SK-N-SH (cell line): ENCODE data around the gene STK32A.

Source experiments
- CTCF ChIP-seq: fragments of 200-600 bp; sonication (generic); IDR thresholded peaks from 2 replicates; pipeline ENCODE4 v1.6.1; 2017; ENCODE audit warnings: antibody characterized with exemption, mild to moderate bottlenecking, moderate library complexity
- EP300 ChIP-seq, 2 experiments: IDR thresholded peaks; 2 replicates each; pipeline versions ENCODE4 v1.4.0 to v1.6.1; 2012; ENCODE audit warnings: borderline replicate concordance in 1 of 2, low read depth in 1 of 2, low read length in 1 of 2
- IRF3 ChIP-seq: fragments of 150-350 bp; IDR thresholded peaks from 2 replicates; pipeline ENCODE4 v1.6.1; 2016; ENCODE audit warnings: mild to moderate bottlenecking, low read depth, low read length
- MAX ChIP-seq: IDR thresholded peaks from 2 replicates; pipeline ENCODE4 v1.4.0; 2012; ENCODE audit warnings: low read depth
- NFIC ChIP-seq: IDR thresholded peaks from 2 replicates; pipeline ENCODE4 v1.4.0; 2012; ENCODE audit warnings: borderline replicate concordance
- PBX3 ChIP-seq: IDR thresholded peaks from 2 replicates; pipeline ENCODE4; 2012
- POLR2AphosphoS5 ChIP-seq: IDR thresholded peaks from 2 replicates; pipeline ENCODE4 v1.6.1; 2012; ENCODE audit warnings: low read depth, low read length
- RFX5 ChIP-seq: IDR thresholded peaks from 2 replicates; pipeline ENCODE4 v1.6.1; 2012; ENCODE audit warnings: mild to moderate bottlenecking, improper control_type of control experiment, low read length
- SIN3A ChIP-seq: IDR thresholded peaks from 2 replicates; pipeline ENCODE4 v1.6.1; 2012; ENCODE audit warnings: low read depth, mild to moderate bottlenecking, low read length, moderate library complexity, borderline replicate concordance
- TAF1 ChIP-seq: IDR thresholded peaks from 2 replicates; pipeline ENCODE4 v1.6.1; 2012; ENCODE audit warnings: low read depth, mild to moderate bottlenecking, low read length, moderate library complexity, borderline replicate concordance
- USF2 ChIP-seq: fragments of 150-350 bp; IDR thresholded peaks from 2 replicates; pipeline ENCODE4 v1.6.1; 2017; ENCODE audit warnings: antibody characterized with exemption, low read length, low read depth, borderline replicate concordance

GRCh38 chr5:147267082-147267832, 32.4 kb downstream of the STK32A start:
- no peak for TF ChIP-seq TAF1
- no peak for TF ChIP-seq MAX
- TF ChIP-seq PBX3: no peak
- no peak for TF ChIP-seq IRF3
- TF ChIP-seq RFX5: no peak
- TF ChIP-seq POLR2AphosphoS5: no peak
- TF ChIP-seq NFIC: no peak
- TF ChIP-seq USF2: no peak
- TF ChIP-seq CTCF: no peak
- no peak for TF ChIP-seq EP300 (IDR thresholded peaks at IDR 0.05; ENCODE audit: borderline replicate concordance in 1 of 2, low read depth in 1 of 2, low read length in 1 of 2)
- TF ChIP-seq SIN3A: no peak
